ENCODE data around the gene MAP3K20. TPM values are rescaled to one million over a fixed set of nuclear protein-coding genes. Genes with fewer than 3 reads are reported as not detected.

MAP3K20 gene
- total and polyA plus RNA-seq, 5 donors from 2014 or later, result 1.3 to 1.9 (median 1.7) TPM

GRCh38 chr2:173238385-173238784, 162.7 kb downstream of the MAP3K20 start:
- H3K4me1 Mint-ChIP-seq, result peaks cover 2 to 7% (median 4%) of the 10 kb centered on the region in 4 donors
- no peak overlapping the region for H3K27ac Mint-ChIP-seq
- H3K4me1 ChIP-seq (ENCODE audit: control insufficient read depth, insufficient read depth, low read length, poor library complexity, severe bottlenecking), result no peaks in the 10 kb centered on the region
- no peaks in the 10 kb centered on the region for H3K36me3 ChIP-seq (ENCODE audit: control insufficient read depth, insufficient read depth, low read length)
- DNase-seq (no peak), ATAC-seq (ENCODE audit: low read depth in 2 of 2) (no peak)
- no peak overlapping the region for H3K4me3 Mint-ChIP-seq
- no peak overlapping the region for H3K27ac ChIP-seq (ENCODE audit: insufficient read depth, low read length, poor library complexity, severe bottlenecking)
- H3K27me3 ChIP-seq (ENCODE audit: control insufficient read depth, insufficient read depth, low read length), result no peaks in the 10 kb centered on the region
- no peaks in the 10 kb centered on the region for H3K36me3 Mint-ChIP-seq
- no peaks in the 10 kb centered on the region for H3K9me3 ChIP-seq (ENCODE audit: control insufficient read depth in 2 of 2, low read length in 2 of 2)
- no peak overlapping the region for H3K4me3 ChIP-seq (ENCODE audit: low read depth, low read length)
- H3K27me3 Mint-ChIP-seq, result peaks cover 4% of the 10 kb centered on the region
- H3K9me3 Mint-ChIP-seq, result no peaks in the 10 kb centered on the region

- peaks cover 2 to 7% (median 4%) of the 10 kb centered on the region in 4 donors for H3K4me1 Mint-ChIP-seq
- H3K27ac Mint-ChIP-seq, result no peak overlapping the region
- ATAC-seq (ENCODE audit: low read depth in 2 of 2), result no peak
- H3K36me3 ChIP-seq (ENCODE audit: control insufficient read depth, insufficient read depth, low read length), result no peaks in the 10 kb centered on the region
- H3K27me3 ChIP-seq (ENCODE audit: control insufficient read depth, insufficient read depth, low read length), result no peaks in the 10 kb centered on the region
- no peak overlapping the region for H3K4me3 ChIP-seq (ENCODE audit: low read depth, low read length)
- DNase-seq, result no peak
- H3K9me3 ChIP-seq (ENCODE audit: control insufficient read depth in 2 of 2, low read length in 2 of 2), result no peaks in the 10 kb centered on the region
- no peaks in the 10 kb centered on the region for H3K9me3 Mint-ChIP-seq
- H3K27me3 Mint-ChIP-seq, result peaks cover 4% of the 10 kb centered on the region
- no peaks in the 10 kb centered on the region for H3K36me3 Mint-ChIP-seq
- H3K27ac ChIP-seq (ENCODE audit: insufficient read depth, low read length, poor library complexity, severe bottlenecking), result no peak overlapping the region
- no peaks in the 10 kb centered on the region for H3K4me1 ChIP-seq (ENCODE audit: control insufficient read depth, insufficient read depth, low read length, poor library complexity, severe bottlenecking)
- H3K4me3 Mint-ChIP-seq, result no peak overlapping the region
These were observed 163.2 kb downstream of the MAP3K20 start for GRCh38 chr2:173238831-173239230.

GRCh38 chr2:173239644-173240043, 164.0 kb downstream of the MAP3K20 start:
- Mint-ChIP-seq H3K4me3 (no peak overlapping the region), H3K9me3 (no peaks in the 10 kb centered on the region), H3K27ac (no peak overlapping the region), H3K36me3 (no peaks in the 10 kb centered on the region), H3K4me1 (peaks cover 2 to 7% (median 4%) of the 10 kb centered on the region in 4 donors), H3K27me3 (peaks cover 4% of the 10 kb centered on the region)
- Histone ChIP-seq H3K4me3 (ENCODE audit: low read depth, low read length) (no peak overlapping the region), H3K27me3 (ENCODE audit: control insufficient read depth, insufficient read depth, low read length) (no peaks in the 10 kb centered on the region), H3K36me3 (ENCODE audit: control insufficient read depth, insufficient read depth, low read length) (no peaks in the 10 kb centered on the region), H3K27ac (ENCODE audit: insufficient read depth, low read length, poor library complexity, severe bottlenecking) (no peak overlapping the region), H3K4me1 (ENCODE audit: control insufficient read depth, insufficient read depth, low read length, poor library complexity, severe bottlenecking) (no peaks in the 10 kb centered on the region), H3K9me3 (ENCODE audit: control insufficient read depth in 2 of 2, low read length in 2 of 2) (no peaks in the 10 kb centered on the region)
- DNase-seq, result peak in 1 of 3 donors; percentile 60
- ATAC-seq (ENCODE audit: low read depth in 2 of 2), result peak in 1 of 2 donors; percentile 34

GRCh38 chr2:173240083-173240482, 164.4 kb downstream of the MAP3K20 start:
- peaks cover 2 to 7% (median 4%) of the 10 kb centered on the region in 4 donors for H3K4me1 Mint-ChIP-seq
- no peak overlapping the region for H3K4me3 Mint-ChIP-seq
- no peak for DNase-seq
- H3K27ac Mint-ChIP-seq, result no peak overlapping the region
- Histone ChIP-seq H3K4me1 (ENCODE audit: control insufficient read depth, insufficient read depth, low read length, poor library complexity, severe bottlenecking) (no peaks in the 10 kb centered on the region), H3K36me3 (ENCODE audit: control insufficient read depth, insufficient read depth, low read length) (no peaks in the 10 kb centered on the region), H3K27ac (ENCODE audit: insufficient read depth, low read length, poor library complexity, severe bottlenecking) (no peak overlapping the region), H3K27me3 (ENCODE audit: control insufficient read depth, insufficient read depth, low read length) (no peaks in the 10 kb centered on the region), H3K4me3 (ENCODE audit: low read depth, low read length) (no peak overlapping the region), H3K9me3 (ENCODE audit: control insufficient read depth in 2 of 2, low read length in 2 of 2) (no peaks in the 10 kb centered on the region)
- no peak for ATAC-seq (ENCODE audit: low read depth in 2 of 2)
- no peaks in the 10 kb centered on the region for H3K9me3 Mint-ChIP-seq
- no peaks in the 10 kb centered on the region for H3K36me3 Mint-ChIP-seq
- peaks cover 4% of the 10 kb centered on the region for H3K27me3 Mint-ChIP-seq

- Mint-ChIP-seq H3K27ac (no peak overlapping the region), H3K36me3 (no peaks in the 10 kb centered on the region), H3K9me3 (no peaks in the 10 kb centered on the region), H3K4me1 (peaks cover 2 to 7% (median 4%) of the 10 kb centered on the region in 4 donors), H3K27me3 (peaks cover 4% of the 10 kb centered on the region), H3K4me3 (no peak overlapping the region)
- H3K4me1 ChIP-seq (ENCODE audit: control insufficient read depth, insufficient read depth, low read length, poor library complexity, severe bottlenecking), result no peaks in the 10 kb centered on the region
- H3K27ac ChIP-seq (ENCODE audit: insufficient read depth, low read length, poor library complexity, severe bottlenecking), result no peak overlapping the region
- DNase-seq (no peak), ATAC-seq (ENCODE audit: low read depth in 2 of 2) (no peak)
- H3K27me3 ChIP-seq (ENCODE audit: control insufficient read depth, insufficient read depth, low read length), result no peaks in the 10 kb centered on the region
- no peaks in the 10 kb centered on the region for H3K9me3 ChIP-seq (ENCODE audit: control insufficient read depth in 2 of 2, low read length in 2 of 2)
- H3K36me3 ChIP-seq (ENCODE audit: control insufficient read depth, insufficient read depth, low read length), result no peaks in the 10 kb centered on the region
- no peak overlapping the region for H3K4me3 ChIP-seq (ENCODE audit: low read depth, low read length)
These were observed 166.0 kb downstream of the MAP3K20 start for GRCh38 chr2:173241643-173242042.

- ATAC-seq (ENCODE audit: low read depth in 2 of 2), result no peak
- Mint-ChIP-seq H3K27me3 (no peaks in the 10 kb centered on the region), H3K4me3 (no peak overlapping the region), H3K36me3 (no peaks in the 10 kb centered on the region), H3K4me1 (no peaks in the 10 kb centered on the region), H3K9me3 (no peaks in the 10 kb centered on the region), H3K27ac (no peak overlapping the region)
- Histone ChIP-seq H3K27ac (ENCODE audit: insufficient read depth, low read length, poor library complexity, severe bottlenecking) (no peak overlapping the region), H3K36me3 (ENCODE audit: control insufficient read depth, insufficient read depth, low read length) (no peaks in the 10 kb centered on the region), H3K4me3 (ENCODE audit: low read depth, low read length) (no peak overlapping the region), H3K4me1 (ENCODE audit: control insufficient read depth, insufficient read depth, low read length, poor library complexity, severe bottlenecking) (no peaks in the 10 kb centered on the region), H3K9me3 (ENCODE audit: control insufficient read depth in 2 of 2, low read length in 2 of 2) (no peaks in the 10 kb centered on the region), H3K27me3 (ENCODE audit: control insufficient read depth, insufficient read depth, low read length) (peaks cover 4% of the 10 kb centered on the region)
- DNase-seq, result no peak
These were observed 171.5 kb downstream of the MAP3K20 start for GRCh38 chr2:173247156-173247555.

GRCh38 chr2:173248381-173248780, 172.7 kb downstream of the MAP3K20 start:
- H3K9me3 ChIP-seq (ENCODE audit: control insufficient read depth in 2 of 2, low read length in 2 of 2), result no peaks in the 10 kb centered on the region
- H3K4me3 Mint-ChIP-seq, result no peak overlapping the region
- no peaks in the 10 kb centered on the region for H3K4me1 ChIP-seq (ENCODE audit: control insufficient read depth, insufficient read depth, low read length, poor library complexity, severe bottlenecking)
- H3K4me1 Mint-ChIP-seq, result no peaks in the 10 kb centered on the region
- H3K36me3 Mint-ChIP-seq, result no peaks in the 10 kb centered on the region
- H3K36me3 ChIP-seq (ENCODE audit: control insufficient read depth, insufficient read depth, low read length), result no peaks in the 10 kb centered on the region
- no peak for ATAC-seq (ENCODE audit: low read depth in 2 of 2)
- H3K27ac Mint-ChIP-seq, result no peak overlapping the region
- H3K27me3 Mint-ChIP-seq, result peaks cover 8% of the 10 kb centered on the region
- H3K27ac ChIP-seq (ENCODE audit: insufficient read depth, low read length, poor library complexity, severe bottlenecking), result no peak overlapping the region
- DNase-seq, result no peak
- peaks cover 4% of the 10 kb centered on the region for H3K27me3 ChIP-seq (ENCODE audit: control insufficient read depth, insufficient read depth, low read length)
- no peak overlapping the region for H3K4me3 ChIP-seq (ENCODE audit: low read depth, low read length)
- H3K9me3 Mint-ChIP-seq, result no peaks in the 10 kb centered on the region

GRCh38 chr2:173249661-173250641, 174.3 kb downstream of the MAP3K20 start:
- DNase-seq (no peak), ATAC-seq (ENCODE audit: low read depth in 2 of 2) (no peak)
- no peaks in the 10 kb centered on the region for H3K36me3 ChIP-seq (ENCODE audit: control insufficient read depth, insufficient read depth, low read length)
- H3K27ac Mint-ChIP-seq, result no peak overlapping the region
- peaks cover 8% of the 10 kb centered on the region for H3K27me3 ChIP-seq (ENCODE audit: control insufficient read depth, insufficient read depth, low read length)
- no peak overlapping the region for H3K4me3 Mint-ChIP-seq
- H3K4me3 ChIP-seq (ENCODE audit: low read depth, low read length), result no peak overlapping the region
- H3K27ac ChIP-seq (ENCODE audit: insufficient read depth, low read length, poor library complexity, severe bottlenecking), result no peak overlapping the region
- no peaks in the 10 kb centered on the region for H3K36me3 Mint-ChIP-seq
- no peaks in the 10 kb centered on the region for H3K9me3 Mint-ChIP-seq
- peaks cover 8% of the 10 kb centered on the region for H3K27me3 Mint-ChIP-seq
- H3K9me3 ChIP-seq (ENCODE audit: control insufficient read depth in 2 of 2, low read length in 2 of 2), result no peaks in the 10 kb centered on the region
- no peaks in the 10 kb centered on the region for H3K4me1 Mint-ChIP-seq
- H3K4me1 ChIP-seq (ENCODE audit: control insufficient read depth, insufficient read depth, low read length, poor library complexity, severe bottlenecking), result no peaks in the 10 kb centered on the region

Data from CD4-positive, CD25-positive, alpha-beta regulatory T cell (primary cell).